HG03460 (cell line): ENCODE measurements around the gene DMPK.

ENCODE experiments used
- ATAC-seq: cut with Tn5 transposase; IDR thresholded peaks from one replicate; pipeline ENCODE4 v1.9.1; 2021; ENCODE audit not compliant: unreplicated experiment

Gene DMPK

DNA sequence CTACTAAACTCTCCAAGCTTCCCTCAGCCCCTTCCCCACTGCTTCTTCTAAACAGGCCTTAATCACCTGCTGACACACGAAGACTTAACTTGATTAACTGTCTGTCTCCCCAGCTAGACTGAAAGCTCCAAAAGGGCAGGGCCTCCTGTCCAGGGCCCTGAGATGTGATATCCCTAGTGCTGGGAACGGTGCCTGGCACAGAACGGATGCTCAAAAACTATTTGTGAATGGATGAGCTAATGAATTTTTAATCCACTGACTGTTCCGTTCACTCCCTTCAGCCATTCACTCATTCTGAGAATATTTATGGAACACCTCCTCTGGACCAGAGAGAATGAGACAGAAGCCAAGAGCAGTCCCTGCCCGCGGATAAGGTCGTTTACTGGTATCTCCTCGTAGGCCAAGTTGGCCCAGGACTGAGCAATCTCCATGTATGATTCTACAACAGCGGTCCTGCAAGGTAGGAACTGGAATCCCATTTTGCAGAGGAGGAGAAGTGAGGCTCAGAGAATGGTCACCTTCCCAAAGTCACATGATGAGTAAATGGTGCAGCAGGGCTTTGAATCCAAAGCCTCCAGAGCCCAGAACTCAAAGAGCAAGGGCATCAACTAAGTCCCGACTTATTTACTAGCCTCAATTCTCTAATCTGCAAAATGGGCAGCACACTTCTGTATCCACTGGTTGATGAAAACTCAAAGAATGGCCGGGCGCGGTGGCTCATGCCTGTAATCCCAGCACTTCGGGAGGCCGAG, 6.9 kb upstream of the DMPK start:
- ATAC-seq: no peak

DNA sequence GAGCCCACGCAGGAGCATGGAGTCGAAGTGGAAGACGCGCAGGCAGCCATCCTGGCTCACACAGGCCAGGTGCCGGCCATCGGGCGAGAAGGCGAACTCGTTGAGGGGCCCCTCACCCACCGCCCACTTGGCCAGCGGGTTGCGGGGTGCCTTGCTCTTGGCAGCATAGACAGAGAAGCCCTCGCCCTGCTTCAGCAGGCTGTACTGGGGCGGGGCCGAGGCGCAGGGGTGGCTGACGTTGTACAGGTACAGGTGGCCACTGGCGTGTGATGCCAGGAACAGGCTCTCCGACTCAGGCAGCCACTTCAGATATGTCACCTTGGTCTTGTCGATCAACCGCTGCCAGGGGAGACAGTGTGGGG, 4.2 kb upstream of the DMPK start:
- no peak for ATAC-seq

DNA sequence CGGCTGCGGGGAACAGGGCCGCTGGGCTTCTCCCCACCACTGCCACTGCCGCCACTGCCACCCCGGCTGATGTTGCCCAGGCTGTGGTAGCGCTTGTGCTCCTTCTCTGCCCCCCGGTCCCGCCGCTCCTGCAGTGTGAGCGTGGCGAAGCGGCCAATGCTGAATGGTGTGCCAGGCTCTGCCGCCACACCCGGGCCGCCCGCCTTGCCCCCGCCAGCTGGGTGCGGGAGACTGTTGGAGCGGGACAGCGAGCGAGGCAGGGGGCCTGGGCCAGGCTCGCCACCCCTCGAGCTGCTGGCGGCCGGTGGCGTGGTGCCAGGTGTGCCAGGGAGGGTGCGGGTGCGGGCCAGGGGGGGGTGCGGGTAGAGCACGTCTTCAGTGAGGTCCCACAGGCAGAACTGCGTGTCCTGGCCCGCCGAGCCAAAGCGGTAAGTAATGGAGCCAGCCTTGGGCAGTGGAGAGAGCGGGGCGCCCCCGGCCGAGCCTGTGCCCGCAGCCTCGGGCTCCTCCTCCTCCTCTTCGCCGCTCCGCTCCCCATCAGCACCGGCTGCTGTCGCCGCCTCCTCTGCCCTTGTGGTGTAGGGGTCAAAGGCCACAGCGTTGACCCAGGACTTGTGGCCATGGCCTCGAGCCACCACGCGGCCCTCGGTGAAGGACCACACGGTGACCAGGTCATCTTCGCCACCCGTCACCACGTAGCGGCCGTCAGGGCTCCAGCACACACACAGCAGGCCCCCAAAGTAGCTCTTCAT, 3.7 kb upstream of the DMPK start:
- no peak for ATAC-seq

DNA sequence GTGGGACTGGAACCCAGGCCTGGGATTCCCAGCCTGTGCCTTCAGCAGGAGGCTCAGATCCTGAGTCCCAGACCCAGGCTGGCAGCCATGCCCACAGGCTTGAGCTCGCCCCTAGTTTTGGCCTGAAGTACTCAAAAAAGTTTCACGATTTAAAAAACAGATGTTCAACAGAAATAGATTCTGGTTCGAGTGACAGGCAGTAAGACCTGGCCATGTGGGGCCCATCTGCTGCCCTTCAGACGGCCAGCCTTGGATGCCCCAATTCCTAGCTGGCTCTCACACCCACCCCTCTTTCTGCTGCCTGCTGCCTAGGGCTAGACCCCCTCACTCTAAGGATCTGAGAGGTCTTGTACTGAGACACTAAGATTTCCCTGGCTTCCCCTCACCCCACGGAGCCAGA, 2.8 kb upstream of the DMPK start:
- ATAC-seq: no peak

DNA sequence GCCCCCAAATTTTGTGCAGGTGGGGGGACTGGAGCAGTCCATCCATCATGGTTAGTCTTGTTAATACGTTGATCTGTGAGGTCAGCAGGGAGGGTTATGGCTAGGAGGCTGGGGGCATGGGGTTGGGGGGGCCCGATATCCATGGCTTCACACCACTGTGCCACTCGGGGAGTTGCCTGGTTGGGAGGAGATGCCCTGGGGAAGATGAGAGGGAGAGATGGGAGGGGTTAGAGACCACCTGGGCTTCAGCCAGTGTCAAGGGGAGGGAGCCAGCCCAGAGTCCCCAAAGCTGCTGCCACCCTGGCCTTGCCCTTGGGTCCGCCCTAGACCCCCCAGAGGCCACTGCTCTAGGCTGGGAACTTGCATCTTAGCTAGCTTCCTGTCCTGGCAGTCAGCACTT, 1.8 kb upstream of the DMPK start:
- ATAC-seq: no peak

DNA sequence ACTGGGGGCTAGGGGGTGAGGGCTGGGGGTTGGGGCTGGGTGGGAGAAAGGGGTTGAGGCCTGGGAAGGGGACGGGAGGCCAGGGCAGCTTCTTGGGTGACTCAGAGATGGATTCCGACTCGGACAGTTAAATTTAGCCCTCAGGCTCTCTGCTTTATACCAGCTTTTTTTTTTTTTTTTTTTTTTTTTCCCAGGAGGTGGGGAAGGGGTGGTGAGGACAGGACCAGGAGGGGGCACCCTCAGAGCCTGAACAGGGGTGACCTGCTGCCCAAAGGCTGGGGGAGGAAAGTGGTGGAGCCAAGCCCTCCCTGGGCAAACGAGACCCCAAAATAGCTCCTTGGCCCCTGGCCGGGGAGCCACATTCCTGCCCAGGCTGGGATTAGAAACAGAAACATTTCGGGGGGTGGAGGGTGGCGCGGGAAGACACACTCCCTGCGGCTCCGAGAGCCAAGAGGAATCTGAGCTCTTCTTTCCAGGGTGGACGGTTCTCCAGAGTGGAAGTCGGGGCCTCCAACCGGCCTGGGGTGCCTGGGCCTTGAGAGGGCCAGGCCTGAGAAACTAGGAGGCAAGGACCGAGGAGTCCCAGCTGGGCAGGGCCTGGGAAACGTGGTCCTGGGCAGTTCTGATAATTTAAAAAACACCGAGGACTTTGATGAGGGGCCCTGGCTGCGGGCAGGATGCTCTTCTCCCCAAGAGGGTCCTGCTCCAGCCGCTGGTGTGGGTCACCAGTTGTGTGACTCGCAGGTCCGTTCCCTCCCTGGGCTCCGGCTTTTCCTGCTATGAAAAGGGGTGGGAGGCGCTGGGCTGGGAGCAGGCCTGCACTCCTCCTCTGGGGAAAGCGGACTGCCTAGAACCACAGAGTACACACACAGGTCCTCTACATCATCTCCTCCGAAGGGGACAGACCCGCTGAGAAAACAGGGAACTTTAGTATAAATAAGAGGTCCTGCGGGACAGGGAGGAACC, 813 bp upstream of the DMPK start:
- no peak for ATAC-seq

DNA sequence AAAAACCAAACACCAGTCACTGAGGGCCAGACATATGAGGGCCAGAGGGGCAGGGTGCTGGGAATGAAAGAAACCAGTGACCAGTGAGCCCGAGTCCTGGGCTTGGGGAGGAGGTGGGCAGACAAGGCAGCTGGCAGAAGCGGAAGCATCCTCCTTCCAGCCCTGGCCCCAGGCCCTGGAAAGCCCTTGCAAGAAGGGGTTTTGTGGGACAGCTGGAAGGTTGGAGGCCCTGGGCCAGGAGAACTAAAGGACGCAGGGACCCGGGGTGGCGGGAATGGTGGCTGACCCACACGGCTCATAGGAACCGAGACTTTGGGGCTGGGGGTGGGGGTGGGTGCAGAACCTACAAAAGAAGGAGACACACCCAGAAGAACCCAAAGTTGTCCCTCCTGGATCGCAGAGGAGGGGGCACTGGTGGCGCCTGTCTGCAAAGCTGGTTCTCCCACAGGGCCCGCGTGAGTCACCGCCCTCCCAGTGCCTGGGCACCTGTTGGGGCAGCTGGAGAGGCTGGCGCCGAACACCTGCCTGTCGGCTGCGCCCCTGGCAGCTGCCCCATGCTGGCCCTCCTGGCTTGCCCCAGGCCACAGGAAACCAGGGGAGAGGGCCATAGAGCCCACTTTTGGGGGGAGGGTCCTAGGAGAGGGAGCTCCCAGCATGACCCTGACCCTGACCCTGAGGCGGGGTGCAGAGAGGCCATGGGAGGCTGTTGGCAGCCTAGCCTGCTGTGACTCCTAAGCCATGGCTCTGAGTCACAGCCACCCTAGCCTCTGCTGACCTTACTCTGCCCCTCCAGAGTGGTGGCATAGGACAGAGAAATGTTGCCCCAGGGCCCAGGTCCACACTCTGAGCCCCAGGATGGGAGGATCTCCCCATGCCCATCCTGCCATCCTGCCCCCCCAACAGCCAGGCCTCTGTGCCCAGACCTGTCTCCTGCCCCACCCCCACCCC, 802 bp downstream of the DMPK start:
- no peak for ATAC-seq

DNA sequence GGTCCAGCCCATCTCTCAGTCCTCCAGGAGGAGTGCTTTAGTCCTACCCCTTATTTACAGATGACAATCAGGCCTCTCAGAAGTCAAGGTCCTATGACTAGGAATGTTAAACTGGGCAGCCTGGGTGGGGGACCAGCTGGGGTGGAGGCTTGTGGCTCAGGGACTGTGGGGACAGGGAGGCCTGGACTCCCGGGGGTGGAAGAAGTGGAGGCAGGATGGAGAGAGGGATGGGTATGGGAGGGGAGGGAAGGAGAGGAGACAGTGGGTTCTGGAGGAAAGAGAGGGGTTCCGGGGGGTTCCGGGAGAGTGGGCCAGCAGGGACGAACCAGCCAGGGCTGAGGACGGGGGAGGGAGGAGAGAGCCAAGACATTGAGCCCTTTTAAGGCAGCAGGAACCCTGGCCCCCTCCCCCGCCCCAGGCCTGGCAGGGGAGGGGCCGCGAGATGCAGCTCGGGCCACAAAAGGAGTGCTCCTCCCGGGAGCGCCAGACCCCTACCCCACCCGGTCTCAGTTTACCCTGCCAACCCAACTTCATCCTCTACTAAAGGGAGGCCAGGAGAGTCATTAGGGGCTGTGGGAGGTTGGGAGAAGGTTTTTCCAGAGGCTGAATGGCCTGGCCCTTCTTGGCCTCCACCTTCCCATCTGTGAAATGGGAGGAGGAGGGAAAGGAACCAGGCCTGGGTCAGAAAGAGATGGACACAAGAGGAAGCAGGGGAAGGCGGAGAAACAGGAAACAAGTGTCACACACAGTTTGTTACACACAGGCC, 1.7 kb downstream of the DMPK start:
- ATAC-seq: no peak

DNA sequence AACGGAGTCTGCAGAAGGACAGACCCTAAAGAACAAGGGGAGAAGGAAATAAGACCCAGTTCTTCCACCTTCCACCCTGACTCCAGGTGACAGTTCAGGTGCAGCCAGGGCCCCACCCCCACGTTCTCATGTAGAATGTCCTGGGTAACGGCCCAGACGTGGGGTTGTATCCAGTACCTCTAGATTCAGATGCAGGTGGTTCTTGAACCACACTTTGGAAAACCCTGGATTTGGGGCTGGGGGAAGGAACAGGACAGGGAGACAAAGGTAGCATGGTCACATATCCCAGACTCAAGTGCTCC, 2.2 kb downstream of the DMPK start:
- ATAC-seq: no peak

DNA sequence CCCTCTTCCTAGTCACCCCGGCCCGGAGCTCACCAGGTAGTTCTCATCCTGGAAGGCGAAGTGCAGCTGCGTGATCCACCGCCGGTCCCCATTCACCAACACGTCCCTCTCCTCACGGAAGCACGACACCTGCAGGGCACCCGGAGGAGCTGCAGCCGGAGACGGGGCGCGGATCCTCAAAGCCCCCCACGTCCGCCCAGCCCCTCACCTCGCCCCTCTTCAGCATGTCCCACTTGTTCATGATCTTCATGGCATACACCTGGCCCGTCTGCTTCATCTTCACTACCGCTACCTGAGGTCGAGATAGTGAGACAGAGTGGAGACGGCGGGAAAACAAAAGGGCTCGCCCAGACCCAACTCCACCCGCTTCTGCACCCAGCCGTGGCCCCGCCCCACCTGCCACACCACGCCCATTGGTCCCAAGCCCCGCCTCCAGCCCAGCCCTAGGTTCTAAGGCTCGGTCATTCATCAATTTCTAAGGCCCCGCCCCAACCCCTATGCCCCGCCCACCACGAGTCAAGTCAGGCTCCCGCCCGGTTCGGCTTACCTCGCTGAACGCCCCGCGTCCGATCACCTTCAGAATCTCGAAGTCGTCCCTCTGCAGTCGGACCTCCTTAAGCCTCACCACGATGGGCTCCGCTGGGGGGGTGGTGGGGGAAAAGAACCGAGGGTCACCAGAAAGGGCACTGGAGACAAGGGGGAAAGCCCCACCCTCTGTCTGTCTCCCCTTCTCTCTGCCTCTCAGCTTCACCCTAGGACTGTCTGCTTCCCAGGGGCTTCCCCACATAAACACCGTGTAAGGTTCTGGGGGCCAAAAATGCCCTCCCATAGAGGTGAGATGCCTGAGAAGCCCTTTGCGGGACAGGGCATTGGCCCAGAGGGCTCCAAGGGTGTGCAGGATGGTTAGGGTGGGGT, 2.8 kb downstream of the DMPK start:
- peak; percentile 78 for ATAC-seq

DNA sequence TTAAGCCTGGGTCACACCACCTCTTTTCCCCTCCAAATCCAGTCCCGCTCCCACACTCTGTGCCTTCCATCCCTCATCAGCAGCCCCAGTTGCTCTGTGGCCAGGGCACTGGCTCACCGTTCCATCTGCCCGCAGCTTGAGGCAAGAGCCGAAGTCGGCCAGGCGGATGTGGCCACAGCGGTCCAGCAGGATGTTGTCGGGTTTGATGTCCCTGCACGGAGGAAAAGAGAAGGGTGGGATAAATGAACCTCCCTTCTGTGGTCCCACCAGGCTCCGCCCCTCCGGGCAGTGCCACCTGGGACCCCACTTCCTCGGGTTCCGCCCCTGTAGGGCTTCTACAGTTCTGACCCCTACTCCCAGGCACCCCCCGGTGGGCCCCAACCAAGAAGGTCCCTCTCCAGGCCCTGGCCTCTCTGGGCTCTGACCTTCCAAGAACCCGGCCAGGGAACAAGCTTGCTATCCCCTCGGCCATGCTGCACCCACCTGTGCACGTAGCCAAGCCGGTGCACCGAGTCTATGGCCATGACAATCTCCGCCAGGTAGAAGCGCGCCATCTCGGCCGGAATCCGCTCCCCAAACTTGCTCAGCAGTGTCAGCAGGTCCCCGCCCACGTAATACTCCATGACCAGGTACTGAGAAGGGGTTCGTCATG, 4.2 kb downstream of the DMPK start:
- ATAC-seq: no peak

DNA sequence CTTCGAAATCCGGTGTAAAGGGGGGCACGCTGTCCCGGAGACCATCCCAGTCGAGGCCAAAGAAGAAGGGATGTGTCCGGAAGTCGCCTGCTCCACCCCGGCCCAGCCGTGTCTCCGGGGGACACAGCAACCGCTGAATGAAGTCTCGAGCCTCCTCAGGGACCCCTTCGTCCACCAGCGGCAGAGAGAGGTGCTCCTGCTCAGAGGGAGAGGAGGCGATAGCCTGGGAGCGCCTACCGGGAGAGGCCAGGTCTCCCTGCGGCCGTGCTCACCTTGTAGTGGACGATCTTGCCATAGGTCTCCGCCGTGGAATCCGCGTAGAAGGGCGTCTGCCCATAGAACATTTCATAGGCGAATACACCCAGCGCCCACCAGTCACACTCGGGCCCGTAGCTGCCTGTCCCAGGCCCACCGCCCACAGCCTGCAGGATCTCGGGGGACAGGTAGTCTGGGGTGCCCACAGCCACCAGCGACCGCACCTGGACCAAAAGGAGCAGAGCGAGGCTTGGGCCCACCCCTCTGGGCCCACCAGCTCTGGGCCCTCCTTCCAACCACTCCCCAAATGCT, 4.8 kb downstream of the DMPK start:
- no peak for ATAC-seq

DNA sequence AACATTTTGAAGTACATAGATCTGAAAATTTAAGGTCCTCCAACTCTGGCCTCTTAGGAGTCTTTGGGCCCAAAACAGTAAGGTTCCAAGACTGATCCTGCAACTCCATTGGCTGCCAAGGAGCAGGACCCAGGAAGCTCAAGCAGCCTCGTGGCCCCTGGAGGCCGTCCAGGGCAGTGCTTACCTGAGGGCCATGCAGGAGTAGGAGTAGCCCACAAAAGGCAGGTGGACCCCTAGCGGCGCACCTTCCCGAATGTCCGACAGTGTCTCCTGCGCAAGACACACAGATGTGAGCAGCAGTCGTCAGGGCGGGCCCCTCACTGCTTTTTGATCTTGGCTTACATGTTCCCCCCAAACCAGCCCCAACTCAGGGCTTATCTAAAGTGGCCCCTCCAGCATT, 7.5 kb downstream of the DMPK start:
- ATAC-seq: no peak

DNA sequence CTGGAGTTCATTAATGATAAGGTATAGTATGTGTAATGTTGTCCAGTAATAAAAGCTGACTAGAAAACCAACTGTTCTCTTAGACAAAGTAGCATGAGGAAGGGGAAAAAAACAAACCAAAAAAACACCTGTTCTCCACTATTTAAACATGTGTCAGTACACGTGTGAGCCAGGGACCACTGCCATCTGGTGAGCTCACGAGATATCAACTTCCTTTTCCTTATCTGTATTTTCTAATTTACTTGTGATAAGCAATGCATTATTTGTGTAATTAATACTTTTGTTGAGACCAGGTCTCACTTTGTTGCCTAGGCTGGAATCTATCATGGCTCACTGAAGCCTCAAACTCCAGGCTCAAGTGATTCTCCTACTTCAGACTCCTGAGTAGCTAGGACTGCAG, 8.9 kb downstream of the DMPK start:
- ATAC-seq: no peak

DNA sequence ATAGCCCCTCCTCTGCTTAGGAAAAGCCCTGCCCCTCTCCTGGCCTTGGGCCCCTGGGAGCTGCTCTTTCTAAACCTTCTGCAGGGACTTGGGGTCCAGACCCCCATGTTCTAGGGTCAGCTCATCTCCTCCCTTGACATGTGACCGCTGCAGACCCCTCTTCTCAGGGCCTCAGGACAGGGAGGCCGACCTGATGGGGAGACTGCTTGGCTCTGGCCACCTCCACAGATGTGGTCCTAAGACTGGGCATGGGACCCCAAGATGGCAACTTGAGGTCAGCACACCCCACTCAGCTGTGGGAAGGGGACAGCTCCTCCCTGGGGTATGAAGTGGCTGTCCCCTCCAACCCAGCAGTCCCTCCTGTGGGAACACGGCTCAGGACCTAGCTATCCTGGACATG, 9.4 kb downstream of the DMPK start:
- ATAC-seq: no peak

DNA sequence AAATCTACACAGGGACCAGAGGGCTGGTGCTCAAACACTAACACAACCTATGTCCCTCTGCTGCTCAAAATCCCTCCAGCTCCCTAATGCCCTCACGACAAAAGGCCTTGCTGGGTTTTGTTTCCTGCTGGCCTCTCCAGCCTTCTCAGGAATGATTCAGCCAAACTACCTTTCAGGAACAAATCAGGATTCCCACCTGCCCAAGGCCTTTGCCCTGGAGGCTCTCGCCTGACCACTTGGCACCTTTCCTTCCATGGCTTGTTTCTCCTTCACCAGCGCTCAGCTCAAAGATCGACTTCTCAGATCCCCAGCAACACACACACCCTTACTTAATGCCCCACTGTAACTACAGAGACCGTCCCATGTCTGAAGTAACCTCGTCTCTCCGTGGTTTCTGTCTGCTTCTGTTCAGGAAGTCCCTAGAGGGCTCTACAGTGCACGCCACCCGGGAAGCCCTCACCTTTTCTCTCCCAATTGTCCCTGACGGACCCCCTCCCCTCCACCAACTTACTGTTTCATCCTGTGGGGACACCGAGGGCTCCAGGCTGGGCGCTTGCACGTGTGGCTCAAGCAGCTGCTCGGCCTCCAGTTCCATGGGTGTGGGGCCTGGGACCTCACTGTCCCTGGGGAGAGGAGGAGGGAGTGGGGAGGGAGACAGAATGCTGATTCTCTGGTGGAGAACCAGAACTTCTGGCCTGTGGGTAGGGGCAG, 10.0 kb downstream of the DMPK start:
- ATAC-seq: no peak

DNA sequence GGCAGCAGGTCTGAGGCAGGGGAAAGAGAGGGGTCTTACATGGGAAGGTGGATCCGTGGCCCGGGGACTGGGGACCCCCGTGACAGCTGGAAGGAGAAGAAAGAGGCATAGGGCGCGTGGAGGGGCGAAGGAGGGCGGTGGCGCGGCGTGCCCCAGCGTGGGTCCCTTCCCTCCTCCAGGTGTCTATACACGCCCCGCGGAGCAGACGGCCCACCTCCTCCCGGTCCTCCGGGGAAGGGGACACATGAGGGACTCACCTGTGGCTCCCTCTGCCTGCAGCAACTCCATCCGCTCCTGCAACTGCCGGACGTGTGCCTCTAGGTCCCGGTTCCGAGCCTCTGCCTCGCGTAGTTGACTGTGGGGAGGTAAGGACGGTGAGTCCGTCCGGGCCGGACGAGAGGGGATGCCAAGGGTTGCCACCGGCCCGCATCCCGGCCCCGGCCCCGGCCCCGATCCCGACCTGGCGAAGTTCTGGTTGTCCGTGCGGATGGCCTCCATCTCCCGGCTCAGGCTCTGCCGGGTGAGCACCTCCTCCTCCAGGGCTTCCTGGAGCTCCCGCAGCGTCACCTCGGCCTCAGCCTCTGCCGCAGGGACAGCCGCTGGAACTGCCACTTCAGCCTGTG, 10.9 kb downstream of the DMPK start:
- no peak for ATAC-seq
